Measurements from ENCODE around the gene LRRTM1. TPM values are rescaled to one million over a fixed set of nuclear protein-coding genes. Genes with fewer than 3 reads are reported as not detected.

The LRRTM1 gene
- total RNA-seq, 1 experiment from 2014 or later: not detected

DNA sequence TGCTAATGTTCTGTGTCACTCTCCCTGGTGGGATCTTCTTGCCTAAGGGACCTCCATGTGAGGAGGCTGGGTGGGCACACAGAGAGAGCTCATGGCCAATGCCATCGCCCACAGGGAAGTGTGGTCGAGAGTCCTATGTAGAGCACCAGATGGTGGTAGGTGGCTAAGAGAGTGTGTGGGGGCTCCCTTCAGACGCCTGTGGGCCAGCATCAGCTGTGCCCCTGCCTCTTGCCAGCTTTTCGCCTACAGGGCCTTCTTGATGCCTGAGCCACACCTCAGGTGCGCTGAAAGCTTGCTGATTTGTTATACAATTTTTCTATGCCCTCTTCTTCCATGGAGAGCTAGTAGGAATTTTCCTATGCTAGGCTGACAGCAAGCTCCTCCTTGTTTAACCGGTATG, 38.3 kb downstream of the LRRTM1 start:
- no peaks in the 10 kb centered on the region for H3K9me3 ChIP-seq (ENCODE audit: insufficient read depth, low read depth)
- no peaks in the 10 kb centered on the region for H3K4me1 ChIP-seq (replicated peaks; ENCODE audit: insufficient read depth)
- no peak overlapping the region for H3K4me2 ChIP-seq
- no peaks in the 10 kb centered on the region for H3K79me2 ChIP-seq (ENCODE audit: low read depth)
- ChIA-PET CTCF (no interaction called here), POLR2A (ENCODE audit: unreplicated experiment) (no interaction called here)
- no peaks in the 10 kb centered on the region for H3K36me3 ChIP-seq (ENCODE audit: low read depth)
- no peak overlapping the region for H3K4me3 ChIP-seq
- no peaks in the 10 kb centered on the region for H4K20me1 ChIP-seq (ENCODE audit: insufficient read depth)
- no TSS peak for BruUV-seq (replicated peaks)
- no peak overlapping the region for H3K27ac ChIP-seq
- no peak overlapping the region for H2AFZ ChIP-seq
- H3K27me3 ChIP-seq (ENCODE audit: insufficient read depth, low read depth): peaks cover 3% of the 10 kb centered on the region; the same call in 1 of the 2 replicates
- TF ChIP-seq CTCF (conservative IDR thresholded peaks at IDR 0.05) (no peak), EZH2 (IDR thresholded peaks at IDR 0.05; ENCODE audit: low read depth) (no peak)
- H3F3A ChIP-seq (ENCODE audit: insufficient read depth, low read depth): no peaks in the 10 kb centered on the region
- DNase-seq: no peak
- H3K9me2 ChIP-seq (ENCODE audit: insufficient read depth): no peaks in the 10 kb centered on the region
- intact Hi-C loops (cut with micrococcal nuclease; ENCODE audit: unreplicated experiment): no loop called here

DNA sequence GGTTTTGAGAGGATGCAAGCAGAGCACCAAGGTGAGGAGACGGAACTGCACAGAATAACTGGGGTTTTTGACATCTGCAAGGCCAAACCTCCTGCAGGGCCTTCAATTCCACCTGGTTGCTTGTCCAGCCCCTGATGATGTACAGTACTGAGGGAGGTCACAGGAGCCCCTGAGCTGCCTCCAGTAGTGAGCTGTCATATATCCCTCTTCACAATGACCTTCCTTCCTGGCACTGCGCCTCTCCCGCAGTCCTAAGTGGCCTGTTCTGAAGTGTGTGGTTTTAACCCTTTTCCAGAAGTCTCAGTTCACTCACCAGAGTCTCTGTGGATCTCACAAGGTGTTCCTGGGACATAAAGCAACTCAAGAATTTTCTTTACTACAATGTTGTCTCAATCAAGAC, 45.3 kb downstream of the LRRTM1 start:
- ChIA-PET POLR2A (ENCODE audit: unreplicated experiment) (no interaction called here), CTCF (no interaction called here)
- H3F3A ChIP-seq (ENCODE audit: insufficient read depth, low read depth): no peaks in the 10 kb centered on the region
- no peak overlapping the region for H3K4me3 ChIP-seq
- H4K20me1 ChIP-seq (ENCODE audit: insufficient read depth): no peaks in the 10 kb centered on the region
- no peaks in the 10 kb centered on the region for H3K79me2 ChIP-seq (ENCODE audit: low read depth)
- H3K27ac ChIP-seq: no peak overlapping the region
- DNase-seq: no peak
- H2AFZ ChIP-seq: no peak overlapping the region
- no peaks in the 10 kb centered on the region for H3K4me1 ChIP-seq (replicated peaks; ENCODE audit: insufficient read depth)
- BruUV-seq (replicated peaks): no TSS peak
- no peaks in the 10 kb centered on the region for H3K9me3 ChIP-seq (ENCODE audit: insufficient read depth, low read depth)
- intact Hi-C loops (cut with micrococcal nuclease; ENCODE audit: unreplicated experiment): no loop called here
- H3K36me3 ChIP-seq (ENCODE audit: low read depth): no peaks in the 10 kb centered on the region
- H3K27me3 ChIP-seq (ENCODE audit: insufficient read depth, low read depth): peaks cover 17% of the 10 kb centered on the region; the same call in 1 of the 2 replicates
- H3K9me2 ChIP-seq (ENCODE audit: insufficient read depth): no peaks in the 10 kb centered on the region
- TF ChIP-seq CTCF (conservative IDR thresholded peaks at IDR 0.05) (no peak), EZH2 (IDR thresholded peaks at IDR 0.05; ENCODE audit: low read depth) (no peak)
- no peak overlapping the region for H3K4me2 ChIP-seq

GRCh38 chr2:80258793-80259192, 45.8 kb downstream of the LRRTM1 start:
- Histone ChIP-seq H3K4me1 (replicated peaks; ENCODE audit: insufficient read depth) (no peaks in the 10 kb centered on the region), H3F3A (ENCODE audit: insufficient read depth, low read depth) (no peaks in the 10 kb centered on the region), H3K4me3 (no peak overlapping the region), H4K20me1 (ENCODE audit: insufficient read depth) (no peaks in the 10 kb centered on the region), H3K9me2 (ENCODE audit: insufficient read depth) (no peaks in the 10 kb centered on the region), H2AFZ (no peak overlapping the region), H3K27me3 (ENCODE audit: insufficient read depth, low read depth) (peaks cover 17% of the 10 kb centered on the region; the same call in 1 of the 2 replicates), H3K79me2 (ENCODE audit: low read depth) (no peaks in the 10 kb centered on the region), H3K9me3 (ENCODE audit: insufficient read depth, low read depth) (no peaks in the 10 kb centered on the region), H3K4me2 (no peak overlapping the region), H3K36me3 (ENCODE audit: low read depth) (no peaks in the 10 kb centered on the region), H3K27ac (no peak overlapping the region)
- TF ChIP-seq EZH2 (IDR thresholded peaks at IDR 0.05; ENCODE audit: low read depth): no peak
- no peak for TF ChIP-seq CTCF (conservative IDR thresholded peaks at IDR 0.05)
- POLR2A ChIA-PET (ENCODE audit: unreplicated experiment): no interaction called here
- no peak for DNase-seq
- intact Hi-C loops (cut with micrococcal nuclease; ENCODE audit: unreplicated experiment): no loop called here
- BruUV-seq (replicated peaks): no TSS peak
- CTCF ChIA-PET: no interaction called here

Data from PC-9 (cell line).